Panc1 (cell line): ENCODE data around the gene TMTC2. TPM values are rescaled to one million over a fixed set of nuclear protein-coding genes. Genes with fewer than 3 reads are reported as not detected.

ENCODE experiments used
- ATAC-seq: fragments of 200-7000 bp; cut with Tn5 transposase; 2 replicates; pipeline ENCODE4 v1.9.1; 2020; ENCODE audit warnings: mild to moderate bottlenecking, moderate library complexity
- BruUV-seq: library from RNA; stranded (reverse); fragments of 400-500 nt; replicated peaks from 2 replicates; lab custom pipeline; 2021; lab: Mats Ljungman, UMichigan
- CTCF ChIA-PET: fragments of 300-600 bp; sonication (Branson Sonifier 250); formaldehyde crosslinking; loops from one replicate; lab custom pipeline; 2022; ENCODE audit warnings: antibody characterized with exemption; lab: Charles Lee
- POLR2A ChIA-PET: fragments of 300-600 bp; sonication (Branson Sonifier 250); formaldehyde crosslinking; loops from one replicate; lab custom pipeline; 2022; ENCODE audit warnings: antibody characterized with exemption; lab: Charles Lee
- DNase-seq: peaks from one replicate; pipeline ENCODE4 v3.0.0-alpha.2; 2010; ENCODE audit warnings: low read depth, low spot score
- H3K27ac ChIP-seq: 2 replicates; pipeline ENCODE4 v1.5.1; 2011; ENCODE audit warnings: mild to moderate bottlenecking, low read length, inconsistent platforms
- H3K27me3 ChIP-seq: fragments of 200-500 bp; sonication (Bioruptor generic); 2 replicates; pipeline ENCODE4 v1.6.0; 2014; ENCODE audit warnings: low read length, inconsistent platforms; ENCODE audit not compliant: control insufficient read depth, insufficient read depth
- H3K36me3 ChIP-seq: fragments of 200-500 bp; sonication (Bioruptor generic); 2 replicates; pipeline ENCODE4 v1.5.1; 2014; ENCODE audit warnings: inconsistent platforms, mild to moderate bottlenecking, low read length, moderate library complexity; ENCODE audit not compliant: control insufficient read depth, insufficient read depth
- H3K4me1 ChIP-seq: 2 replicates; pipeline ENCODE4 v1.5.1; 2011; ENCODE audit warnings: inconsistent platforms, mild to moderate bottlenecking, low read length, moderate library complexity; ENCODE audit not compliant: control insufficient read depth, insufficient read depth
- H3K4me3 ChIP-seq, 2 experiments: 2 replicates each; pipeline ENCODE4 v1.5.1; 2011 to 2012; ENCODE audit warnings: low read depth in 2 of 2, low read length in 2 of 2, mild to moderate bottlenecking in 2 of 2, inconsistent platforms in 1 of 2, moderate library complexity in 1 of 2
- H3K9me3 ChIP-seq: fragments of 200-500 bp; sonication (Bioruptor generic); 2 replicates; pipeline ENCODE4 v1.5.1; 2014; ENCODE audit warnings: low read depth, mild to moderate bottlenecking, inconsistent platforms, low read length, moderate library complexity; ENCODE audit not compliant: control insufficient read depth, insufficient read depth
- POLR2AphosphoS5 ChIP-seq: IDR thresholded peaks from 2 replicates; pipeline ENCODE4 v1.6.1; 2012; ENCODE audit warnings: mild to moderate bottlenecking, low read depth, low read length, moderate library complexity
- SIN3A ChIP-seq: IDR thresholded peaks from 2 replicates; pipeline ENCODE4 v1.6.1; 2012; ENCODE audit warnings: low read depth, mild to moderate bottlenecking, low read length, moderate library complexity, borderline replicate concordance; ENCODE audit not compliant: insufficient read depth
- TCF7L2 ChIP-seq: IDR thresholded peaks from 2 replicates; pipeline ENCODE4 v1.6.1; 2011; ENCODE audit warnings: mild to moderate bottlenecking, low read depth, low read length, inconsistent platforms
- in situ Hi-C: cut with HindIII; loops from 2 replicates; pipeline ENCODE4 v1.10.0; 2016; ENCODE audit warnings: low sequenced_read_pairs, low pct_unique_long_range_greater_than_20kb
- intact Hi-C: fragments of 100-400 bp; cut with micrococcal nuclease; formaldehyde crosslinking; loops from one replicate; pipeline ENCODE4 v1.10.0; 2022; ENCODE audit not compliant: unreplicated experiment
- total RNA-seq: library from RNA; stranded (reverse); gene quantifications from one replicate; pipeline ENCODE4 v1.2.1, GENCODE V29; 2021; ENCODE audit not compliant: unreplicated experiment
- TF ChIP-seq, protein P1 (sequence below), 2 experiments: IDR thresholded peaks; 2 replicates each; pipeline ENCODE4 v1.6.1; 2011 to 2012; ENCODE audit warnings: low read depth in 2 of 2, control low read depth in 1 of 2, low read length in 1 of 2, mild to moderate bottlenecking in 1 of 2, moderate library complexity in 1 of 2; ENCODE audit not compliant: insufficient read depth in 1 of 2
- TF ChIP-seq, protein P2 (sequence below): fragments of 450-650 bp; IDR thresholded peaks from 2 replicates; pipeline ENCODE4 v1.5.1; 2017; ENCODE audit warnings: mild to moderate bottlenecking

The TMTC2 gene
- total RNA-seq, 1 experiment from 2014 or later = 5.7 TPM

DNA sequence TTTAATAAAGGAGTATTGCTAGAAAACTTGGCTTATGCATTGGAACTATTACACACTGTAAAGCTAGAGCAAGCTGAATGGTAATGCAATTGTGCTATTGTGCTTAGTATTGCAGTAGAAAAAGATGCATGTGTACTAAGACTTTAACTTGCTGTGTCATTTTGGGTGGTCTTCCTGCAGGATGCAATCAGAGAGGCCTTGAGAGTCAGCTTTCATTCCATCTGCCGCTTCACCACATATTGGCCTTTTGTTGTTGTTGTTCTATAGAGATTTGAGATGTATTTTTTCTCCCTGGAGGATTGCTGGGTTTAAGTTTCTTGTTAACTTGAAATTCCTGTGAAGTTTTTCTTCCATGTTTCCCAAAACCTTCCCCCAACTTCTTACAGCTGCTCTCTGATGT lies 449.7 kb downstream of the TMTC2 start:
- no peaks in the 10 kb centered on the region for H3K36me3 ChIP-seq
- no peaks in the 10 kb centered on the region for H3K4me1 ChIP-seq
- BruUV-seq = no TSS peak
- CTCF ChIA-PET = no interaction called here
- H3K27me3 ChIP-seq = no peaks in the 10 kb centered on the region
- intact Hi-C loops = no loop called here
- H3K27ac ChIP-seq = no peak overlapping the region
- H3K4me3 ChIP-seq = no peak overlapping the region
- DNase-seq (no peak), ATAC-seq (no peak)
- in situ Hi-C loops = no loop called here
- no peaks in the 10 kb centered on the region for H3K9me3 ChIP-seq
- TF ChIP-seq, protein P1, sequence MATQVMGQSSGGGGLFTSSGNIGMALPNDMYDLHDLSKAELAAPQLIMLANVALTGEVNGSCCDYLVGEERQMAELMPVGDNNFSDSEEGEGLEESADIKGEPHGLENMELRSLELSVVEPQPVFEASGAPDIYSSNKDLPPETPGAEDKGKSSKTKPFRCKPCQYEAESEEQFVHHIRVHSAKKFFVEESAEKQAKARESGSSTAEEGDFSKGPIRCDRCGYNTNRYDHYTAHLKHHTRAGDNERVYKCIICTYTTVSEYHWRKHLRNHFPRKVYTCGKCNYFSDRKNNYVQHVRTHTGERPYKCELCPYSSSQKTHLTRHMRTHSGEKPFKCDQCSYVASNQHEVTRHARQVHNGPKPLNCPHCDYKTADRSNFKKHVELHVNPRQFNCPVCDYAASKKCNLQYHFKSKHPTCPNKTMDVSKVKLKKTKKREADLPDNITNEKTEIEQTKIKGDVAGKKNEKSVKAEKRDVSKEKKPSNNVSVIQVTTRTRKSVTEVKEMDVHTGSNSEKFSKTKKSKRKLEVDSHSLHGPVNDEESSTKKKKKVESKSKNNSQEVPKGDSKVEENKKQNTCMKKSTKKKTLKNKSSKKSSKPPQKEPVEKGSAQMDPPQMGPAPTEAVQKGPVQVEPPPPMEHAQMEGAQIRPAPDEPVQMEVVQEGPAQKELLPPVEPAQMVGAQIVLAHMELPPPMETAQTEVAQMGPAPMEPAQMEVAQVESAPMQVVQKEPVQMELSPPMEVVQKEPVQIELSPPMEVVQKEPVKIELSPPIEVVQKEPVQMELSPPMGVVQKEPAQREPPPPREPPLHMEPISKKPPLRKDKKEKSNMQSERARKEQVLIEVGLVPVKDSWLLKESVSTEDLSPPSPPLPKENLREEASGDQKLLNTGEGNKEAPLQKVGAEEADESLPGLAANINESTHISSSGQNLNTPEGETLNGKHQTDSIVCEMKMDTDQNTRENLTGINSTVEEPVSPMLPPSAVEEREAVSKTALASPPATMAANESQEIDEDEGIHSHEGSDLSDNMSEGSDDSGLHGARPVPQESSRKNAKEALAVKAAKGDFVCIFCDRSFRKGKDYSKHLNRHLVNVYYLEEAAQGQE (IDR thresholded peaks at IDR 0.05; ENCODE audit: insufficient read depth in 1 of 2, low read depth in 2 of 2, low read length in 1 of 2) = no peak
- TF ChIP-seq, protein P2, sequence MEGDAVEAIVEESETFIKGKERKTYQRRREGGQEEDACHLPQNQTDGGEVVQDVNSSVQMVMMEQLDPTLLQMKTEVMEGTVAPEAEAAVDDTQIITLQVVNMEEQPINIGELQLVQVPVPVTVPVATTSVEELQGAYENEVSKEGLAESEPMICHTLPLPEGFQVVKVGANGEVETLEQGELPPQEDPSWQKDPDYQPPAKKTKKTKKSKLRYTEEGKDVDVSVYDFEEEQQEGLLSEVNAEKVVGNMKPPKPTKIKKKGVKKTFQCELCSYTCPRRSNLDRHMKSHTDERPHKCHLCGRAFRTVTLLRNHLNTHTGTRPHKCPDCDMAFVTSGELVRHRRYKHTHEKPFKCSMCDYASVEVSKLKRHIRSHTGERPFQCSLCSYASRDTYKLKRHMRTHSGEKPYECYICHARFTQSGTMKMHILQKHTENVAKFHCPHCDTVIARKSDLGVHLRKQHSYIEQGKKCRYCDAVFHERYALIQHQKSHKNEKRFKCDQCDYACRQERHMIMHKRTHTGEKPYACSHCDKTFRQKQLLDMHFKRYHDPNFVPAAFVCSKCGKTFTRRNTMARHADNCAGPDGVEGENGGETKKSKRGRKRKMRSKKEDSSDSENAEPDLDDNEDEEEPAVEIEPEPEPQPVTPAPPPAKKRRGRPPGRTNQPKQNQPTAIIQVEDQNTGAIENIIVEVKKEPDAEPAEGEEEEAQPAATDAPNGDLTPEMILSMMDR = no peak
- no peak for TF ChIP-seq SIN3A
- TF ChIP-seq POLR2AphosphoS5 = no peak
- no peak for TF ChIP-seq TCF7L2
- POLR2A ChIA-PET = no interaction called here

DNA sequence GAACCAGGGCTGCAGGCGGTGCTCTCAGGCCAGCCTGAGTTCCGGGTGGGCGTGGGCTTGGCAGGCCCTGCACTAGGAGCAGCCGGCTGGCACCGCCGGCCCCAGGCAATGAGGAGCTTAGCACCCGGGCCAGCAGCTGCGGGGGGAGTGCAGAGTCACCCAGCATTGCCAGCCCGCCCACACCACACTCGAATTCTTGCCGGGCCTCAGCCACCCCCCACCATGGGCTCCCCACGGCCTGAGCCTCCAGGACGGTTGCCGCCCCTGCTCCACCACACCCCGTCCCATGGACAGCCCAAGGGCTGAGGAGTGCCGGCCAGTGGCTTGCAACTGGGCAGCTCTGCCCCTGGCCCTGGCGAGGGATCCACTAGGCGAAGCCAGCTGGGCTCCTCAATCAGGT lies 453.4 kb downstream of the TMTC2 start:
- in situ Hi-C loops (no loop called here), intact Hi-C loops (no loop called here)
- no peak for DNase-seq

More for the DNA sequence above, 453.4 kb downstream of the TMTC2 start:
- Histone ChIP-seq H3K36me3 (no peaks in the 10 kb centered on the region), H3K4me1 (no peaks in the 10 kb centered on the region), H3K27ac (no peak overlapping the region), H3K9me3 (no peaks in the 10 kb centered on the region), H3K4me3 (no peak overlapping the region), H3K27me3 (no peaks in the 10 kb centered on the region)
- no peak for ATAC-seq
- ChIA-PET CTCF (no interaction called here), POLR2A (no interaction called here)
- TF ChIP-seq, protein P2 = no peak
- no peak for TF ChIP-seq TCF7L2
- TF ChIP-seq, protein P1 (IDR thresholded peaks at IDR 0.05; ENCODE audit: insufficient read depth in 1 of 2, low read depth in 2 of 2, low read length in 1 of 2) = no peak
- BruUV-seq = no TSS peak
